Measurements from ENCODE around the gene OTUD3. TPM values are rescaled to one million over a fixed set of nuclear protein-coding genes. Genes with fewer than 3 reads are reported as not detected.
"Not testable (repeated sequence)": the region's sequence is repeated elsewhere in the genome, so short reads cannot be mapped to it uniquely, and the experiment has no call there.

Gene OTUD3
- total RNA-seq, 6 experiments from 2014 or later = 0.98 to 3.4 (median 1.3) TPM

- intact Hi-C loops (cut with DNase I) = no loop called here
- Histone ChIP-seq H3K4me1 (peaks cover 0 to 11% (median 0%) of the 10 kb centered on the region in 4 donors), H3K27ac (no peak overlapping the region), H3K36me3 (no peaks in the 10 kb centered on the region), H3K27me3 (no peaks in the 10 kb centered on the region), H3K9me3 (no peaks in the 10 kb centered on the region), H3K4me3 (no peak overlapping the region)
- WGBS (ENCODE audit: insufficient coverage, low coverage, low lambda C conversion rate, missing lambda C conversion rate) = 70% methylated on average over 4 of the region's 4 CpGs
- ATAC-seq (no peak), DNase-seq (no peak)
- TF ChIP-seq CTCF (IDR thresholded peaks at IDR 0.05) = no peak
- no peak for TF ChIP-seq POLR2A (IDR thresholded peaks at IDR 0.05)
These were observed 3.0 kb upstream of the OTUD3 start for GRCh38 chr1:19879227-19879626.

- intact Hi-C loops (cut with DNase I) = no loop called here
- TF ChIP-seq CTCF (IDR thresholded peaks at IDR 0.05) = no peak
- TF ChIP-seq POLR2A (IDR thresholded peaks at IDR 0.05) = no peak
- no peak for DNase-seq
- no peaks in the 10 kb centered on the region for H3K9me3 ChIP-seq
- H3K27me3 ChIP-seq = no peaks in the 10 kb centered on the region
- ATAC-seq = no peak
- H3K4me1 ChIP-seq = peaks cover 0 to 11% (median 0%) of the 10 kb centered on the region in 4 donors
- no peak overlapping the region for H3K27ac ChIP-seq
- no peak overlapping the region for H3K4me3 ChIP-seq
- H3K36me3 ChIP-seq = no peaks in the 10 kb centered on the region
- WGBS (ENCODE audit: insufficient coverage, low coverage, low lambda C conversion rate, missing lambda C conversion rate) = 92% methylated on average over 4 of the region's 4 CpGs
These were observed 2.5 kb upstream of the OTUD3 start for GRCh38 chr1:19879661-19880060.

- ATAC-seq; intact Hi-C loops (cut with DNase I): not testable (repeated sequence)
- WGBS (ENCODE audit: insufficient coverage, low coverage, low lambda C conversion rate, missing lambda C conversion rate) = 77% methylated on average over 5 of the region's 5 CpGs
These were observed 1.4 kb upstream of the OTUD3 start for GRCh38 chr1:19880841-19881240.

GRCh38 chr1:19884312-19884711, 2.1 kb downstream of the OTUD3 start:
- H3K4me3 ChIP-seq = no peak overlapping the region
- TF ChIP-seq POLR2A (IDR thresholded peaks at IDR 0.05) (no peak), CTCF (IDR thresholded peaks at IDR 0.05) (no peak)

More at GRCh38 chr1:19880841-19881240, 1.4 kb upstream of the OTUD3 start:
- not testable (repeated sequence) for H3K27ac ChIP-seq, H3K9me3 ChIP-seq, DNase-seq, H3K27me3 ChIP-seq, H3K4me3 ChIP-seq, H3K36me3 ChIP-seq
- peaks cover 0 to 11% (median 0%) of the 10 kb centered on the region in 4 donors for H3K4me1 ChIP-seq

GRCh38 chr1:19885821-19886220, 3.6 kb downstream of the OTUD3 start:
- DNase-seq = no peak
- H3K4me1 ChIP-seq = peaks cover 0 to 11% (median 0%) of the 10 kb centered on the region in 4 donors
- no peak overlapping the region for H3K4me3 ChIP-seq

More at GRCh38 chr1:19884312-19884711, 2.1 kb downstream of the OTUD3 start:
- Histone ChIP-seq H3K27ac (no peak overlapping the region), H3K4me1 (peaks cover 0 to 11% (median 0%) of the 10 kb centered on the region in 4 donors), H3K27me3 (no peaks in the 10 kb centered on the region), H3K36me3 (no peaks in the 10 kb centered on the region), H3K9me3 (no peaks in the 10 kb centered on the region)
- no peak for DNase-seq
- intact Hi-C loops (cut with DNase I) = no loop called here
- 95% methylated on average over 2 of the region's 2 CpGs for WGBS (ENCODE audit: insufficient coverage, low coverage, low lambda C conversion rate, missing lambda C conversion rate)
- no peak for ATAC-seq

More at GRCh38 chr1:19885821-19886220, 3.6 kb downstream of the OTUD3 start:
- TF ChIP-seq CTCF (IDR thresholded peaks at IDR 0.05) (no peak), POLR2A (IDR thresholded peaks at IDR 0.05) (no peak)
- no peaks in the 10 kb centered on the region for H3K36me3 ChIP-seq
- H3K9me3 ChIP-seq = no peaks in the 10 kb centered on the region
- 82% methylated on average over 2 of the region's 2 CpGs for WGBS (ENCODE audit: insufficient coverage, low coverage, low lambda C conversion rate, missing lambda C conversion rate)
- no peak overlapping the region for H3K27ac ChIP-seq
- no peaks in the 10 kb centered on the region for H3K27me3 ChIP-seq
- intact Hi-C loops (cut with DNase I) = no loop called here
- ATAC-seq = no peak
